Kasumi-1 (cell line): ENCODE results near the gene BANP.
"Not testable (repeated sequence)": the region's sequence is repeated elsewhere in the genome, so short reads cannot be mapped to it uniquely, and the experiment has no call there.

Source experiments
- DNase-seq, 2 experiments: peaks; one replicate each; lab custom pipeline; 2025; lab: John Stamatoyannopoulos, UW

Gene BANP

GRCh38 chr16:88015806-88016140 is 64.5 kb downstream of the BANP start:
- no peak for DNase-seq

DNA sequence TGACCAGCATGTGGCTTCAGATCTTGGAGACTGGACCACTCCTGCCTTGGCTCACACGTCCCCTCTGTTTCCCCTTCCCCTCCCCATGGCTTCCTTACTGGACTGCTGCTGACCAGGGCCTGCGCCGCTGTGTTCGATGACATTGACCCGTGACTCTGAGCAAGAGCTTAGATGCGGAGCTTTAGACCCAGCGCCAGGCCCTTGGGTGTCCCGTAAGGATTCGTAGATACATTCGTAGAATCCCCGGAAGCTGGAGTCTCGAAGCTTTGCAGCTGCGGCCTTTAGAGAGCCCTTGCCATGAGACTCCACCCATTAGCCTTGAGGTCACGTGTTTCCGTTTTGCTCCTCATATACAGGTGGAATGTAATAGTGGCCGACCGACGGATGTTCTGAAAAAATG is 65.2 kb downstream of the BANP start:
- not testable (repeated sequence) for DNase-seq

- no peak for DNase-seq
Measured at GRCh38 chr16:88016964-88017363, 65.7 kb downstream of the BANP start.

- no peak for DNase-seq
Measured at GRCh38 chr16:88017587-88018101, 66.4 kb downstream of the BANP start.

DNA sequence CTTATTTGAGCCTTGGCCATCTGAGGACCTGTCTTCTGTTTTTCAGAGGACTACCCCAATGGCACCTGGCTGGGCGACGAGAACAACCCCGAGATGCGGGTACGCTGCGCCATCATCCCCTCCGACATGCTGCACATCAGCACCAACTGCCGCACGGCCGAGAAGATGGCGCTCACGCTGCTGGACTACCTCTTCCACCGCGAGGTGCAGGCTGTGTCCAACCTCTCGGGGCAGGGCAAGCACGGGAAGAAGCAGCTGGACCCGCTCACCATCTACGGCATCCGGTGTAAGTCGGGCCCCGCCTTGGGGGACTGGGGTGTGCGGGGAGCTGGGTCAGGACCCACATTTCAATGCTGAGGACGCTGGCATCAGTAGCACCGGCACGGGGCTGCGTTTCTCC is 67.1 kb downstream of the BANP start:
- DNase-seq = not testable (repeated sequence)

GRCh38 chr16:88019041-88019820 is 68.0 kb downstream of the BANP start:
- DNase-seq = not testable (repeated sequence)

DNA sequence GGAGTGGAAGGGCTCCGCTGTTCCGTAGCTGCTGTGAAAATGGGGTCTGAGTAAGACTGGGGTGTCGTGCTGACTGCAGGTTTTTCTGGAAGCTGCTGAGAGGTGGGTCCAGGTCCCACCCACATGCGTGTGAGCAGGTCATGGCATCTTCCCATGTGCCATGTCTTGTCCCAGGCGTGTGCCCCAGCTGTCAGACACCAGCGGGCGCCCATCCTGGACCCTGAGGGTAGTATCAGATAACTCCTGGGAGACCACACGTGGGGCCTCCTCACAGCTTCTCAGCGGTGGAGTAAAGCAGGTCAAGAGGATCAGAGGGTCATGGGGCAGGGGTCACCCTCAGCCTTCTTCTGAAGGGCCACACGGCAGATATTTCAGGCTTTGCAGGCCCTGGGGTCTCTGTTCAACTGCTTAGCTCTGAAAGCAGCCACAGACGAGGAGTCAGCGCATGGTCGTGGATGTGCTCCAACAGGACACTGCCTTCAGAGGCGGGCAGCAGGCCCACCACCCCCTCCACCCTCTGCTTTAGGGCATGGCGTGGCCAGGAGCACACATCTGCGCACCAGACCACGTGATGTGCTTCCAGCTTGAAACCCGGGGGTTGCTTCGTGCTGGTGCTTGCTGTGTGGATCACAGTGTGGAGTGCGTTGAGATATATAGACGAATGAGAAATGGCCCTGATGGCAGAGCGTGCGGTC is 68.7 kb downstream of the BANP start:
- DNase-seq = no peak

DNA sequence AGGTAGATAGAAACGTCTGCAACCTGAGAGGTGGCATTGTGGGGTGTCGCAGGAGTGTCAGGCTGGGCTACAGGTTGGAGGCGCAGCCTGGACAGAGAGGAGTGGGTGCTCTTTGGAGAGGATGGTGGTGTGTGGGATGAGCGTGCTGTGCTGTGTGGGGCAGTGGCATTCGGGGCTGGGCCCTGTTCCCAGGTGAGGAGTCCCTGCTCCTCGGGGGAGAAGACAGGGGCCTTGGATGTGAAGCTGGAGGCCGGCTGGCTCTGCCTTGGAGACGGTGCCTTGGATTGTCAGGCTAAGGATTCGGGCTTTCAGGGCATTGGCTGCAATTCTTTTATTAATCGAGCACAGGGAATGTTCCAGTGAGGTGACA is 69.3 kb downstream of the BANP start:
- no peak for DNase-seq

DNA sequence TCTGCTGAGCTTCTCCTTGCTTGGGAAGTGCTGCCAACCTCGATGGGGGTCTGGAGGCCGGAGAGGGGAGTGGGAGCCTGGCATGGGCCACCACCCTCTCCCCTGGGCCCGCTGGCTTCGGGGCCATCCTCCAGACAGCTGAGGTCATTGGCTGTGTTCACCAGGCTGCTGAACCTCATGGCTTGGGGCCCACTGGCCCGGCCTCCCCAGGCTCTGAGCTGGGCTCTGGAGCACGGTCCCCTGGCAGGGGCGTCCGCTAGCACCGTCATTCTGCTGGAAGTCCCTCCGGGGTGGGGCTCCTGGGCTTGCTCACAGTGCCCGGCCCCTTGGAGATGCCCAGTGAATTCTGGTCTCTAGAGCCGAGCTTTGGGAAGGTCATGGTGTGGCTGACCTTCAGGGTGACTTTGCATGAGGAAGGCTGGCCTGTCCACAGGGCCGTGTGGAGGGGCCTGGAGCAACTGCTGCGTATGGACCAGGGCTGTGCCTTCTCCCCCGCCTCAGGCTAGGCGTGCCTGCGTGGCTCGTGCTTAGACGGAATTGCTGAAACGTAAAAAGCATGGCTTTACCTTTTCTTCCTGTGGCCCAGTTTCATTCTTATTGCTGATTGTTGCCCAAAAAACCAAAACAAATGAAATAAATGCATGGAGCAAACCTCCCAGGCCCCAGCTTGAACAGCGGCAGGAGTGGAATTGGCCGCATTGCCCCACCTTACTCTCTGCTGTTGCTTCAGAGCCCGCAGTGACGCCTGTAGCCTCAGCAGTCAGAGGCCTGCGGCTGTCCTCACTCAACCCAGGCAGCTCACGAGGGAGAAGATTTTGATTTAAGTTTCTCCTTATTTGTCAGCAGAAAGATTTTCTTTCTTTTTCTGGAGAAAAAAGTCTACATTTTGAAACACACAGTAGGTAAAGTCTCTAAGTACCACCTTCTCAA is 70.1 kb downstream of the BANP start:
- DNase-seq = not testable (repeated sequence)

GRCh38 chr16:88022076-88023042 is 71.1 kb downstream of the BANP start:
- DNase-seq = no peak

DNA sequence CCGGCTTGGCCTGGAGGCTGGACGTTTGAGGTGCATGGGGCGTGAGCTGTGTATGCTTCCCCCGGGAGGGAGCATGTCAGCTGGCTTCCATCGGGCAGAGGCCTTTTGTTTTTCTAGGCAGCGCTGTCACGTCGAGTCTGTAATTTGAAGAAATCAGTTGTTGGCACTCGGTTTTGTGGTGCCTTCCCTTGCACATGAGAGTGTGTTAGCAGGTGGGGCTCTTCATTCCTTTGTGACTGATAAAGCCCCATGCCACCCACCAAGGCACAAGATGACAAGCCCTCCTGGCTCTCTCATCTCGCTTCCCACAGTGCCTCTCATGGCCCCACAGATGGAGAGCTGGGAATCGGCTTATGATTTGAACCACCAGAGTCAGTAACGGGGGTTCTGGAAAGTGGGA is 72.1 kb downstream of the BANP start:
- DNase-seq = no peak

DNA sequence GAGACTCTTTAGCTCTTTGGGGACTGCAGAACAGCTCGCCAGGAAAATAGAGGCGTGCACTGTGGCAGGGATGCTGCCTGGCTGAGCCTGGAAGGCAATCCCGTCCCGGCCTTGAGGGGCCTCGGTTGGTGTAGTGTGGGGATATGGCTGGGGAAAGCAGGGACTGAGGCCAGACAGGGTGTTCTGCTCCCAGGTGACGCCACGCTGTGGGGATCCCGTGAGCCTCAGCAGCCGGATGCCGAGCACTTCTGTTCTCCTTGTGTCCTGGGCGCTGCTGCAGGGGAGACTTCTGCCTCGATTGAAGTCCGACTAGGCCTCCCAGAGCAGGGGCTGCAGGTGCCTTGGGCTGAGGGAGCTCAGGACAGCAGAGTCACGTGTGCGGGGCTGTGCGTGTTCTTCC is 72.6 kb downstream of the BANP start:
- no peak for DNase-seq

- DNase-seq = peak in 1 of 2 experiments; percentile 42
Measured at GRCh38 chr16:88024491-88025085, 73.4 kb downstream of the BANP start.

GRCh38 chr16:88025086-88025492 is 73.9 kb downstream of the BANP start:
- DNase-seq = peak; percentile 71 to 82

GRCh38 chr16:88025828-88026555 is 74.8 kb downstream of the BANP start:
- DNase-seq = not testable (repeated sequence)

- DNase-seq = no peak
Measured at GRCh38 chr16:88026964-88027938, 76.0 kb downstream of the BANP start.

DNA sequence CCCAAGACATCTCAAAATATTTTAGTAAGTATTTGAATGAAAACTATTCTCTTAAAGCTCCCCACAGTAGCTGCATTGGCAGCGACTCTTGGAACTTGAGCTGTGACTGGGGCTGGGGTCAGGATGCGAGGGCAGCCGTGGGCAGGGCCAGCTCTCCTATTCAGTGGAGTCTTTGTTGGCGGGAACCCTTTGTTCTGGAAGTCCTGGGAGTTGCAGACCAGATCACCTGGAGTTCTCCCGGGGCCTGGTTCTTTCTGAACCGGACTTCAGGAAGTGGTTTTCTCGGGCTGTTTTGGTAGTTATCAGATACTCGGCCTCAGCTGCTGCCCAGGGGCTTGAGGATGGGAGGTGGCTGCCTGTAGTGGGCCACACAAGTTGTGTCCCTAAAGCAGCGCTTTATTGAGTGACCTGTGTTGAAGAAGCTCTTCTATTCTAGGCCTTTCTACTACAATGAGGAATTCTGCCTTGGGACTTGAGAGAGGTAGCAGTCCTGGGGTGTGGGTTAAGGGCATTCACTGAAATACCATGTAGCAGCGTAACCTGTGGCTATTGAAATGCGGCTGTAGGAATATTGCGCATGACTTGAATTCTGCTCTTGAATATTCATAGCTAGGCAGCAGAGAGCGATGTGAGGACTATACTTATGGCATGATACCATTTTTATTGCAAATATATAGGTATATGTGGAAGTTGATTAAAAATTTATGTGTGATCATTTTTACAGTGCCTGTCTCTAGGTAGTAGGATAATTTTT is 77.1 kb downstream of the BANP start:
- DNase-seq = not testable (repeated sequence)

DNA sequence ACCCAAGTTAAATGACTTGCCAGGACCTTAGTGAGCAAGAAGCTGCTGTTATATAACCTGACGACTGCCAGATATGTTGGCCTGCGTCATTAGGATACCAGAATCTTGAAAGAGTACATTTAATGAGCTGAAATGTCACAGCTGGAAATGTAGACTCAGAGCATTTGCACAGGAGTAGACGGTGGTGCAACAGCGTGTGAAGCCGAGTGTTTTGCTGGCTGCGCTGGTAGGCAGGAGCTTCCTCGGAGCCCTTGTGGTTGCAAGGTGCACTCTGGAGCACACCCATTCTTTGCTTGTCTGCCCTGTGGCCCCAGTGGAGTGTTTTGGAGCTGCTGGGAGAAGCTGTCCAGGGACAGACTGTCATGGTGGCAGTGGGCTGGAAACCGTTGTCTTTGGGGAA is 79.3 kb downstream of the BANP start:
- no peak for DNase-seq
